Measurements from ENCODE around the gene KLHL3.

KLHL3 gene

GRCh38 chr5:137715456-137715855 lies 20.4 kb downstream of the KLHL3 start:
- no peak overlapping the region for H3K27ac ChIP-seq (ENCODE audit: low read depth, low read length)
- H3K4me1 ChIP-seq (ENCODE audit: control insufficient read depth, insufficient read depth, low read length), result no peaks in the 10 kb centered on the region
- no peaks in the 10 kb centered on the region for H3K27me3 ChIP-seq (ENCODE audit: control insufficient read depth, insufficient read depth, low read length)
- no peak overlapping the region for H3K9ac ChIP-seq (ENCODE audit: low read length)
- no peaks in the 10 kb centered on the region for H3K36me3 ChIP-seq (ENCODE audit: control insufficient read depth, insufficient read depth, low read length)
- no peak overlapping the region for H3K4me3 ChIP-seq (ENCODE audit: low read length)

DNA sequence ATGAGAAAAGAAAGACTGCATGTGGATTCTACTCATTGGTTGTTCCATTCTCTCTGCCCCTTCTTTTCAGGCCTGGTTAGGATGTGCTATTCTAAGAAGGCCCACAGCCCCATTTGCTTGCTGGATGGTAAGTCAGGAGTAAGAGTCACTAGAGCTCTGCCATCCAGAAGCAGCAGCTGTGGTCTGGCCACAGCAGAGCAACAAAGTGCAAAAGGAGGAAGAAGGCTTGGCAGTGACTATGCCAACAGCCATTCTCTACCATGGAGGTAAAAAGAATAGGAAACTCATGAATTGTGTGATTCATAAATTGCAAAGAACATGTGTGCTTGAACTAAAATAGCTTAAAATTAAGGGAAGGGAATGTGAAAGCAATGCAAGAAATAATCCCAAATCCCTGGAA lies 20.9 kb downstream of the KLHL3 start:
- Histone ChIP-seq H3K4me3 (ENCODE audit: low read length) (no peak overlapping the region), H3K27me3 (ENCODE audit: control insufficient read depth, insufficient read depth, low read length) (no peaks in the 10 kb centered on the region), H3K4me1 (ENCODE audit: control insufficient read depth, insufficient read depth, low read length) (no peaks in the 10 kb centered on the region), H3K36me3 (ENCODE audit: control insufficient read depth, insufficient read depth, low read length) (no peaks in the 10 kb centered on the region), H3K9ac (ENCODE audit: low read length) (no peak overlapping the region), H3K27ac (ENCODE audit: low read depth, low read length) (no peak overlapping the region)

DNA sequence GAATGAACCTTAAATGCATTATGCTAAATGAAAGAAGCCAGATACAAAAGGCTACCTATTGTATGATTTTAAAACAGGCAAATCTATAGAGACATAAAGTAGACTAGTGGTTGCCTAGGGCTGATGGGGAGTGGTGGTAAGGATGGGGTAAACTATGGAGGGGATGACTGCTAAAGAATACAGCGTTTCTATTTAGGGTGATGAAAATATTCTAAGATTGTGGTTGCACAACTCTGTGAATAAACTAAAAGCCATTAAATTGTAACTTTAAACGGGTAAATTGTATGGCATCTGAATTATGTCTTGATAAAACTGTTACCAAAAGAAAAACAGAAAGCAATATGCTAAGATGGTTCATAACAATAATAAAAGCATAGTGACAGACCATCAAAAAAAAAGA lies 21.4 kb downstream of the KLHL3 start:
- no peak overlapping the region for H3K9ac ChIP-seq (ENCODE audit: low read length)
- no peak overlapping the region for H3K27ac ChIP-seq (ENCODE audit: low read depth, low read length)
- H3K36me3 ChIP-seq (ENCODE audit: control insufficient read depth, insufficient read depth, low read length), result no peaks in the 10 kb centered on the region
- no peak overlapping the region for H3K4me3 ChIP-seq (ENCODE audit: low read length)
- no peaks in the 10 kb centered on the region for H3K27me3 ChIP-seq (ENCODE audit: control insufficient read depth, insufficient read depth, low read length)
- no peaks in the 10 kb centered on the region for H3K4me1 ChIP-seq (ENCODE audit: control insufficient read depth, insufficient read depth, low read length)

GRCh38 chr5:137712139-137712667 lies 23.7 kb downstream of the KLHL3 start:
- Histone ChIP-seq H3K27ac (ENCODE audit: low read depth, low read length) (no peak overlapping the region), H3K36me3 (ENCODE audit: control insufficient read depth, insufficient read depth, low read length) (no peaks in the 10 kb centered on the region), H3K27me3 (ENCODE audit: control insufficient read depth, insufficient read depth, low read length) (no peaks in the 10 kb centered on the region), H3K4me3 (ENCODE audit: low read length) (no peak overlapping the region), H3K9ac (ENCODE audit: low read length) (no peak overlapping the region), H3K4me1 (ENCODE audit: control insufficient read depth, insufficient read depth, low read length) (no peaks in the 10 kb centered on the region)

GRCh38 chr5:137710086-137710485 lies 25.8 kb downstream of the KLHL3 start:
- no peak overlapping the region for H3K9ac ChIP-seq (ENCODE audit: low read length)
- no peak overlapping the region for H3K4me3 ChIP-seq (ENCODE audit: low read length)
- no peaks in the 10 kb centered on the region for H3K27me3 ChIP-seq (ENCODE audit: control insufficient read depth, insufficient read depth, low read length)
- H3K36me3 ChIP-seq (ENCODE audit: control insufficient read depth, insufficient read depth, low read length), result no peaks in the 10 kb centered on the region
- no peak overlapping the region for H3K27ac ChIP-seq (ENCODE audit: low read depth, low read length)
- H3K4me1 ChIP-seq (ENCODE audit: control insufficient read depth, insufficient read depth, low read length), result no peaks in the 10 kb centered on the region

GRCh38 chr5:137708796-137709559 lies 26.9 kb downstream of the KLHL3 start:
- H3K27ac ChIP-seq (ENCODE audit: low read depth, low read length), result no peak overlapping the region
- no peaks in the 10 kb centered on the region for H3K4me1 ChIP-seq (ENCODE audit: control insufficient read depth, insufficient read depth, low read length)
- H3K27me3 ChIP-seq (ENCODE audit: control insufficient read depth, insufficient read depth, low read length), result no peaks in the 10 kb centered on the region
- no peak overlapping the region for H3K4me3 ChIP-seq (ENCODE audit: low read length)
- H3K36me3 ChIP-seq (ENCODE audit: control insufficient read depth, insufficient read depth, low read length), result no peaks in the 10 kb centered on the region
- H3K9ac ChIP-seq (ENCODE audit: low read length), result no peak overlapping the region

DNA sequence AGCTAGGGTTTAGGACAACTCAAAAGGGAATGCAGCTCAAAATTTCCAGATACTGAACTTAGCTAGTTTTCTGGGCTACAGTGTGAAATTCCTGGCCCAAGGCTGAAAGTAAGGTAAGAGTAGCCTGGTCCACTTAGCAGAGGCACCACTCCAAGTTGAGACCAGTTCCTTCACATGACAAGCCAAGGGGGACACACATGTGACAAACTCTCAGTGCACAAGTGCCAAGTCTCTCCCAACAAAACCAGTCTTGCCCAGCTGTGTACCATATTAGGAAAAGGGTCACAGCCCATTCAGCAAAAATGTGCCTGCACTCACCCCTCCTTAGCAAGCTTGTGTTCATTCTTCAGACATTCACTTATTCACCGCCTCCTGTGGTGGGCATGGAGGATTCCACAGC lies 27.8 kb downstream of the KLHL3 start:
- Histone ChIP-seq H3K36me3 (ENCODE audit: control insufficient read depth, insufficient read depth, low read length) (no peaks in the 10 kb centered on the region), H3K27ac (ENCODE audit: low read depth, low read length) (no peak overlapping the region), H3K9ac (ENCODE audit: low read length) (no peak overlapping the region), H3K4me1 (ENCODE audit: control insufficient read depth, insufficient read depth, low read length) (no peaks in the 10 kb centered on the region), H3K27me3 (ENCODE audit: control insufficient read depth, insufficient read depth, low read length) (no peaks in the 10 kb centered on the region), H3K4me3 (ENCODE audit: low read length) (no peak overlapping the region)

GRCh38 chr5:137706841-137707240 lies 29.0 kb downstream of the KLHL3 start:
- Histone ChIP-seq H3K36me3 (ENCODE audit: control insufficient read depth, insufficient read depth, low read length) (no peaks in the 10 kb centered on the region), H3K4me1 (ENCODE audit: control insufficient read depth, insufficient read depth, low read length) (no peaks in the 10 kb centered on the region), H3K9ac (ENCODE audit: low read length) (no peak overlapping the region), H3K27me3 (ENCODE audit: control insufficient read depth, insufficient read depth, low read length) (no peaks in the 10 kb centered on the region), H3K27ac (ENCODE audit: low read depth, low read length) (no peak overlapping the region), H3K4me3 (ENCODE audit: low read length) (no peak overlapping the region)

DNA sequence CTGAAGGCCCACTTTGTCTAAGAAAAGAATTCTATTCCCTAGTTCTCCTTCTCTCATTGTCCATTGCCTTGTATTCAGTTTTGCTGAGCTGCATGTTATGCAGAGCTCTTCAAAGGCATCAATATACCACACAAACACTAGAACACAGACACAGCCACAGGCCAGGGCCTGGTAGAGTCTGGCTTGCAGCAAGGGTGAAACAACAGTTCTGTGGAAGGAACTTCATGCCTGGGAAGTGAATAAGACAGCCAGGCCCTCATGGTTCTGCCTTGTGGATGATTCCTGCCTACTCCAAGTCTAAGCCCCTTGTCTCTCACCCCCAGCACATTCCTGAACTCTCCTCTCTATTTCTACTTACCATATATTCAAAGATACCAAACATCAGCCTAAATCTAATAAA lies 30.8 kb downstream of the KLHL3 start:
- no peak overlapping the region for H3K4me3 ChIP-seq (ENCODE audit: low read length)
- H3K27ac ChIP-seq (ENCODE audit: low read depth, low read length), result no peak overlapping the region
- no peaks in the 10 kb centered on the region for H3K27me3 ChIP-seq (ENCODE audit: control insufficient read depth, insufficient read depth, low read length)
- H3K4me1 ChIP-seq (ENCODE audit: control insufficient read depth, insufficient read depth, low read length), result no peaks in the 10 kb centered on the region
- no peak overlapping the region for H3K9ac ChIP-seq (ENCODE audit: low read length)
- no peaks in the 10 kb centered on the region for H3K36me3 ChIP-seq (ENCODE audit: control insufficient read depth, insufficient read depth, low read length)

- Histone ChIP-seq H3K4me3 (ENCODE audit: low read length) (no peak overlapping the region), H3K27me3 (ENCODE audit: control insufficient read depth, insufficient read depth, low read length) (no peaks in the 10 kb centered on the region), H3K9ac (ENCODE audit: low read length) (no peak overlapping the region), H3K36me3 (ENCODE audit: control insufficient read depth, insufficient read depth, low read length) (no peaks in the 10 kb centered on the region), H3K27ac (ENCODE audit: low read depth, low read length) (no peak overlapping the region), H3K4me1 (ENCODE audit: control insufficient read depth, insufficient read depth, low read length) (no peaks in the 10 kb centered on the region)
These were observed 32.3 kb downstream of the KLHL3 start for GRCh38 chr5:137703565-137703964.

DNA sequence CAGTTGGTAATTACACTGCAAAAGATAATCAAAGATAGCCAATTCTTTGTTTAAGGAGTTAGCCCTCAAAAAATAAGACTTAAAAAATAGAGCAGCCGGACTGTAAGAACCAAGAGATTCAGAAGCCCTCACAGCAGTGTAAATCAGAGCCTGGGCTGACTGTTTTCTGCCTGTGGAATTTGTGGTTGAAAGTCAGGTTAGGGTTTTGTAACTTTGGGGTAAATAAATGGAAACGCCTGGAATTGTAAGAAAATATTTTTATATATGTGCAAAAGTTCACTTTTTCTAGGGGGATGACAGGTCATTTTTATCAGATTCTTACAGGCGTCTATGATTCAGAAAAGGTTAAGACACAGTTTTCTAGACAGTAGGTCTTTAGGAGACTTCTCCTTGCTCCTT lies 35.6 kb downstream of the KLHL3 start:
- H3K9ac ChIP-seq (ENCODE audit: low read length), result no peak overlapping the region
- H3K36me3 ChIP-seq (ENCODE audit: control insufficient read depth, insufficient read depth, low read length), result no peaks in the 10 kb centered on the region
- no peak overlapping the region for H3K27ac ChIP-seq (ENCODE audit: low read depth, low read length)
- no peaks in the 10 kb centered on the region for H3K27me3 ChIP-seq (ENCODE audit: control insufficient read depth, insufficient read depth, low read length)
- no peaks in the 10 kb centered on the region for H3K4me1 ChIP-seq (ENCODE audit: control insufficient read depth, insufficient read depth, low read length)
- no peak overlapping the region for H3K4me3 ChIP-seq (ENCODE audit: low read length)

DNA sequence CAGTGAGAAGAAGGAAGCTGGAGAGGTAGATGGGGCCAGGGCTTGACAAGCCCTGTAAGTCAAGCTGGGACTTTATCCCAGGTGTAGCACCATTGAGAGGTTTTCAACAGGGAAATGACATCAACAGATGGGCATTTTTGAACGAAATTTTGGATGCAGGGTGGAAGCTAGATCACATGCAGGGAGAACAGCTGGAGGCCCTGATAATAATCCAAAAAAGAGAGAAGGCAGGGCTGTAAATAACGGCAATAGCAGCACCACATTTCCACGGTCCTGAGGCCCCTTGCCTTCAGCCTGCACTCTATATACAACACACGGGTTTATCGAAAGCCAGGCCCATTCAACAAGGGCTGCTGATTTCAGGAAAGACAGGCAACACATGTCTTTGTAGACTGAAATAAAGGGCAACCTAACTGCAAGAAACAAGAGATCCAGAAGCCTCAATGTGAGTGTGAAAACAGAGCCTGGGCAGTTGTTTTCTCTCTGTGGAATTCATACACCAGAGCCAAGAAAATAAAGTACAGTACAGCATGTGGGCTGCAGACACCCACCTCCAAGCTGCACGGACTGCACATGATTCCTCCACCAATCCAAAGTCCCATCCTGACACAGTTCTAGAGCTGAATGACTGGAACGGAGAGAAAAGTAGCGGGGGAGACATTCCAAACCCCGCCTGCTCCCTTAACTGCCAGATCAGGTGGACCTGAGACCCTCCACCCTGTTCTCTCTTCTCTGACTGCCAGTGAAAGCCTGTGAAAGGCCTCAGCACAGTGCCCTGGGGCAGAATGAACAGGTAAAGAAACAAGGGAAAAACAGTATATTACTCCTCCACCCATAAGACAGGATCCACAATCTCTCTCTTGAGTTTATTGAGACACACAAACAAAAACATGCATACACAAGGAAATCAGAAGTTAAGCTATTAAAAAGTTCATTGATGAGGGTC lies 36.3 kb downstream of the KLHL3 start:
- Histone ChIP-seq H3K9ac (ENCODE audit: low read length) (no peak overlapping the region), H3K27me3 (ENCODE audit: control insufficient read depth, insufficient read depth, low read length) (no peaks in the 10 kb centered on the region), H3K27ac (ENCODE audit: low read depth, low read length) (no peak overlapping the region), H3K4me3 (ENCODE audit: low read length) (no peak overlapping the region), H3K36me3 (ENCODE audit: control insufficient read depth, insufficient read depth, low read length) (no peaks in the 10 kb centered on the region), H3K4me1 (ENCODE audit: control insufficient read depth, insufficient read depth, low read length) (no peaks in the 10 kb centered on the region)
